ENCODE measurements around the gene TXNDC15.
"Not testable (repeated sequence)": the region's sequence is repeated elsewhere in the genome, so short reads cannot be mapped to it uniquely, and the experiment has no call there.

Gene TXNDC15, protein sequence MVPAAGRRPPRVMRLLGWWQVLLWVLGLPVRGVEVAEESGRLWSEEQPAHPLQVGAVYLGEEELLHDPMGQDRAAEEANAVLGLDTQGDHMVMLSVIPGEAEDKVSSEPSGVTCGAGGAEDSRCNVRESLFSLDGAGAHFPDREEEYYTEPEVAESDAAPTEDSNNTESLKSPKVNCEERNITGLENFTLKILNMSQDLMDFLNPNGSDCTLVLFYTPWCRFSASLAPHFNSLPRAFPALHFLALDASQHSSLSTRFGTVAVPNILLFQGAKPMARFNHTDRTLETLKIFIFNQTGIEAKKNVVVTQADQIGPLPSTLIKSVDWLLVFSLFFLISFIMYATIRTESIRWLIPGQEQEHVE

DNA sequence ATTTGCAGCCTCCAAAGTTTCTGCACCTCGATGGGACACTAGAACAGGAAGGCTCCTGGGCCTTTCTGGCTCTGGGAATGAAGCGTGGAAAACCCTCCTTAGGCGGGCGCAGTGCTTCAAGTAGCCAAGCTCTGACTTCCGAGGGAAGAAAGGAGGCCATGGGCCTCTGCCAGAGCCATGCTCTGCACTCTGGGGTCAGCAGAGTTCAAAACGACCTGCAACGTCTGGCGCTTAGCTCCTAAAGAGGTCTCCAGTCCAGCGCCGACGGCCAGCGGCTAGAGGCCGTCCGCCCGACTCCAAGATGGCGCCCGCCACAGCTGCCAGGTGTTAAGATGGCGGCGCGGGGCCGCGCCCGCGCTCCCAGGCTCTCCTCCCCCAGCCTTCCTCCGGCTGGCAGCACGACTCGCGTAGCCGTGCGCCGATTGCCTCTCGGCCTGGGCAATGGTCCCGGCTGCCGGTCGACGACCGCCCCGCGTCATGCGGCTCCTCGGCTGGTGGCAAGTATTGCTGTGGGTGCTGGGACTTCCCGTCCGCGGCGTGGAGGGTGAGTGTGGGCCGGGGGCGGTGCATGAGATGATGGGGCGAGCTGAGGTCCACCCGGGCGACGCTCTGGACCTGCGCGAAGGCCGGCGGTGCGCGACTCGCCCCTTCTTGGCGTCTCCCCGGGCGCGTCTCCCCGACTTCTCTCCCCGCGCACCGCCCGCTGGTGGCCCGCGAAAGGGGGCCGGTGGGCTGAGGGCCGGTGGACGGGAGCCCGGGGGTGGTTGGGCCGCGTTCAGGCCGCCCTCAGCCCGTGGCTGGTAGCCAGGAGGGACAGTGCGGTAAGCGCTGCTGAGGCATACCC lies at the start of gene TXNDC15:
TXNDC15 (plus strand) TSS at position 385 of the 844 bp plus-strand sequence; CDS start at position 442, 57 bp downstream.
- peak; percentile 95 for DNase-seq (ENCODE audit: low spot score)

DNA sequence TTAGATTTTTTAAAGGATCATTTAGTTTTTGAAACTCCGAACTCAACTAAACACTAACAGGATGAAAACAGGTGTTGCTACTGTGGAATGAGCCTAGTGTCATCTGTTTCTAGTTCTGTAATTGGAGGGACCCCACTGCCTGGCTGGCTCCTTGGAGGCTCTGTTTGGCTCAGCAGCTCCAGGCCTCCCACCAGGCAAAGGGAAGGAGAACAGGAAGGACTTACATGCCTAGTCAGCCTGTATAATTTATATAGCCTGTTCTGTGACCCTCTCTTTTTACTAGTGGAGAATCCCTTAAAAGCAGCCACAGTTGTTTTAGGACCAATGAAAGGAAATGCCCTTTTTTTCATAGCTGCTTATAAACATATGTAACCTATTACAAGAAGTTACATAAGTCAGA lies 49.5 kb upstream of the TXNDC15 start:
- no peak for DNase-seq (ENCODE audit: low spot score)

DNA sequence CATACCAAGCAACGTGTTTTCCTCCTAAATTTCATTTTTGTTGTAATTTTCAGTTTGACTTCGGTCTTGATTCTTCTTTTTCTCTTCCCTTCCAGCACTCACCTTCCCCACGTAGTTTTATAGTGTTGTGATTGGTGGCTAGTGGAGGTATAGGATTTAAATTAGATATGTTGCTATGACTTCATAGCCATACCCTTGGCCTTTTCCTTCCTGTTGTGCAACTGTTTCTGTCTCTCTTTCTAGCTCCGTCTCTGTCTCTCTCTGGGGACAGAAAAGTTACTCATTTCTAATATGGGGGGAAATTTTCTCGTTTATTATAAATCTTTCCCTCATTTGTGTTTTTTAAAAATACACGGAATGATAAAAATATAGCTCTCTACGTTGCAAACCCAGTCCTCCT lies 49.0 kb upstream of the TXNDC15 start:
- no peak for DNase-seq (ENCODE audit: low spot score)

DNA sequence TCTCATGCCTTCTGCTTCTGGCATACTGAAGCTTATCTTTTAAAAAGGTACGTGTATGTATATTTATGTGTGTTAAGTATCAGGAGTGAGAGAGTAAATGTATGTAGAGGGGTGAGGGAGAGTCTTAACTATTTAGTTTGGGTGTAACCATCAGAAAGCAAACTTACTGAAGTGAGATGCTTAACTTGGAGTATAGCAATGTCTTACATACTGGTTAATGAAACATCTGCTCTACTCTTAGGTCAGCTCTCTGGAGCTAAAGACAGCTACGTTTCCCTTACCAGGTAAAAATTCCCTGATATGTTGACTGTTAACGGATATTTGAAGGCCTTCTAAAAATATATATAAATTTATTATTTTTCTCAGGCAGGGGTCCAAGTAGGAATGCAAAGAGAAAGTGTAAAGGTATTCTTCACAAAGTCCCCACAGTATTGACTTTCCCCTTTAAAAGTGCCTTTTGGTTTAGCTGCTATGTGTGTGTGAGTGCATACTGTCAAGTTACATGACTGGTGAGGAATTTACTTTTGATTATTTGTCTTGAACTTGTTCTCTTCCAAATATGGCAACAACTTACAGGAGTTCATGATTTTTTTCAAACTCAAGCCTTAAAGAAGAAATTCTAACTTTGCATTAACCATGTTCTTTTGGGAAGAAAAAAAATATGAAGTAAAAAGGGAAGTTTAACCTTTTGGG lies 40.7 kb upstream of the TXNDC15 start:
- no peak for DNase-seq (ENCODE audit: low spot score)

DNA sequence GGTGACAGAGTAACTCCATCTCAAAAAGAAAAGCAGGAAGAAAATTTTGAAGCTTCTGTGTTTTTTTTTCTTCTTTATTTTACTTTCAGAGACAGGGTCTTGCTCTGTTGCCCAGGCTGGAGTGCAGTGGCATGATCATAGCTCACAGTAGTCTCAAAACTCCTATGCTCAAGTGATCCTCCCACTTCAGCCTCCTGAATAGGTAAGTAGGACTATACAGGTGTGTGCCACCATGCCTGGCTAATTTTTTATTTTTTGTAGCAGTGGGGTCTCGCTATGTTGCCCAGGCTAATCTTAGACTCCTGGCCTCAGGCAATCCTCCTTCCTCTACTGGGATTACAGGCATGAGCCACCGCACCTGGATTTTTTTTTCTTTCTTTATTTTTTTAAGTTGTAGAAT lies 38.5 kb upstream of the TXNDC15 start:
- DNase-seq (ENCODE audit: low spot score) = no peak

DNA sequence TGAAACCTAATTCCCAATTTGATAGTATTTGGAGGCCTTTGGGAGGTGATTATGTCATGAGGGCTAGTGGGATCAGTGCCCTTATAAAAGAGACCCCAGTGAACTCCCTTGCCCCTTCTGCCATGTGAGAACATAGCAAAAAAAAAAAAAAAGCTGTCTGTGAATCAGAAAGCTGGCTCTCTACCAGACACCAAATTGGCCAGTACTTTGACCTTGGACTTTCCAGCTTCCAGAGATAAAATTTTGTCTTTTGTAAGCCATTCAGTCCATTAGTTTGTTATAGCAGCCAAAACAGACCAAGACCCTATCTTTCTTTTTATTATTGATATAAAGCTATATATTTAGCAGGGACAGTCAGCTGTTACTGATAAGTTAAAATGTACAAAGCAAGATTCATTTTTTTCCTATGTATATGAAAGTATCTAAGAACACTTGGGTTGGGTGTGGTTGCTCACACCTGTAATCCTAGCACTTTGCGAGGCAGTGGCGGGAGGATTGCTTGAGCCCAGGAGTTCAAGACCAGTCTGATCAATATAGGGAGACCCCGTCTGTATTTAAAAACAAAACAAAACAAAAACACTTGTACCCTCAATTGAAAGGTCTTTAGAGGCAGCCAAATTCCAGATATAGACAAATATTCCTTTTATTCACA lies 36.5 kb upstream of the TXNDC15 start:
- no peak for DNase-seq (ENCODE audit: low spot score)

DNA sequence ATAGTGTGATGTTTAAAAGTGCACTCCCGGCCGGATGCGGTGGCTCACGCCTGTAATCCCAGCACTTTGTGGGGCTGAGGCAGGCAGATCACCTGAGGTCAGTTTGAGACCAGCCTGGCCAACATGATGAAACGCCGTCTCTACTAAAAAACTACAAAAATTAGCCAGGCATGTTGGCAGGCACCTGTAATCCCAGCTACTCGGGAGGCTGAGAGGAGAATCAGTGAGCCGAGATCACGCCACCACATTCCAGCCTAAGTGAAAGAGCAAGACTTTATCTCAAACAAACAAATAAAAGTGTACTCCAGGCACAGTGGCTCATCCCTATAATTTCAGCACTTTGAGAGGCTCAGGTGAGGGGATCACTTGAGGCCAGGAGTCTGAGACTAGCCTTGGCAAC lies 35.8 kb upstream of the TXNDC15 start:
- not testable (repeated sequence) for DNase-seq (ENCODE audit: low spot score)

DNA sequence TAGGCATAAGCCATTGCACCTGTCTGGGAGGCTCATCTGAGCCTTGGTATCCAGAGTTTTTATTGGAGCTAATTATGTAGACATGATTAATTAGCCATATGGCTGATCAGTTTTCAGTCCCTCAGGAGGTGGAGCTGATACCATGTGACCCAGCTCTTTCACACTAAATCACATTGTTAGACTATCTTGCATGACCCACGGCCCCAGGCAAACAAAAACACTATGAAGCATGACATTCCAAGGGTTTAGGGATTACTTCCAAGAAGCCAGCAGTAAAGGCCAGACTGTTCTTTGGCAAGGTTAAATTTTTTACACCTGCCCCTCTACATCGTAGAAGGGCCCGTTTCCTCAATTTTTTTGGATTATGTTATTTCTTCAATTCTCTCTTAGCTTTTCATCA lies 33.4 kb upstream of the TXNDC15 start:
- DNase-seq (ENCODE audit: low spot score) = no peak

DNA sequence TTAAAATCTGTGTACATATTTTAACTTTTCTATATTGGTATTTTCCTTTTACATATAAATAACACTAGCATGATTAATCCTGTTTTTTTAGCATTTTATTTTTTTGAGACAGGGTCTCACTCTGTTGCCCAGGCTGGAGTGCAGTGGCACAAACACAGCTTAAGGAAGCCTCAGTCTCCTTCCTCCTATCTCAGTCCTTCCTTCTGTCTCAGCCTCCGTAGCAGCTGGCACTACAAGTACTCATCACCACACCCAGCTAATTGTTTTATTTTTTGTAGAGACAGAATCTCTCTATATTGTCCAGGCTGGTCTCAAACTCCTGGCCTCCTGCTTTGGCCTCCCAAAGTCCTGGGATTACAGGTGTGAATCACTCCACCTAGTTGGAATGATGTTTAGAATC lies 29.9 kb upstream of the TXNDC15 start:
- no peak for DNase-seq (ENCODE audit: low spot score)

DNA sequence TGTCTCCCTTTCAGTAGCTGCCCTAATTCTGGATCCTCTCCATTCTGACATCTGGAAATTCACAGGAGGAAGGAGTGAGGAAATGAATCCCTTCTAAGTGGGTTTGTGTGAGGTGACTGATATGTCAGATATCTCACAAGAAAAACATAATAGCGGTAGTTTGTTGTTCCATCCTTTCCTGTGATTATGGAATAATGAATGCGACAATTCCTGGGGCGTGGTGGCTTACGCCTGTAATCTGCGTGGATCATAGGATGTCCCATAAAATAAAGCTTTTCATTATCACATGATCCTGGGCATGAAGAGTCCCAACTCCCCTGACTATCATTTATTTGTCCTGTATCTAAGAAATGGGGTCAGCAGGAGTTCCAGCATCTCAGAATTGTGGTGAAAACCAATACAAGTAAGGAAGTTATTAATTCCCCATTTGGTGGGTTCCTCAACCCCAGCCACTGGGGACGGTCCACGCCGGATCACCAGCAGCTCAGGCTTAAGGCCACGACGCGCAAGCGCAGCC lies 28.8 kb upstream of the TXNDC15 start:
- DNase-seq (ENCODE audit: low spot score) = no peak

DNA sequence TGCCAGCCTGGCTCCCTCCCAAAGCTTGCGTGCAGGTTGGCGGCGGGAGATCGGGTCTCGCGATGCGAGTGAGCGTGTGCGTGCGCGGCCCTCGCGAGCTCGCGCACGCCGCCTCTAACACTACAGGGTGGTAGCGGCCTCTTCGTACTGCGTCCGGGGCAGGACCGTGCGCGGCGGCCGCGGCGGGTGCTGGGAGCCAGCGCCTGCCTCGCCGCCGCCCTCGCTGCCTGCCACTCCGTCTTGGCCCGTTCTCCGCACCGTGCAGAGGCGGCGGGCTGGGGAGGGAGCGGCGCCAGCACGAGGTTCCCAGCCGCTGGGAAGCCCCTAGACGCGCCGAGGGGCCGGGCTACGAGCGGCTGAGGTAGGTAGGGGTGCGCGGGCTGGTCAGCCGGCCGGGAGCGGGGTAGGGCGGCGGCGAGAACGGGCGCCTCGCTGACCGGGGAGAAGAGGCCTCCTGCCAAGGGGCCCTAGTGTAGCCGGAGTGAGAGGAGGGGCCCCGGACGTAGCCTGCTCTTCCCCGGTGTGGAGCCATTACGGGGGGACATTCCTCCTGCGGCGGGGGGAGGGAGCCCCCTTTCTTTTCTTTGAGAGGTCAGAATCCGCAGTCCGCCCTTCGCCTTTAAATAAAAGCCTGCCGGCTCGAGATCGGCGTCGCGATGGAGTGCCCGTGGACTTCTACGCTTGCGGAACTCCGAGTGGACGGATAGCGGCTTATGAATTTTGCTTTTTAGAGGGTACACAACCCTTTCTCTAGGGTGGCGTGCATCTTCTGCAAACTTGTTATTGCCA lies 28.1 kb upstream of the TXNDC15 start, which contains the start of gene C5orf24:
C5orf24 (plus strand) TSS at position 117 of the 789 bp plus-strand sequence. CDS start 8,933 bp downstream, outside the sequence.
- peak; percentile 99 for DNase-seq (ENCODE audit: low spot score)

DNA sequence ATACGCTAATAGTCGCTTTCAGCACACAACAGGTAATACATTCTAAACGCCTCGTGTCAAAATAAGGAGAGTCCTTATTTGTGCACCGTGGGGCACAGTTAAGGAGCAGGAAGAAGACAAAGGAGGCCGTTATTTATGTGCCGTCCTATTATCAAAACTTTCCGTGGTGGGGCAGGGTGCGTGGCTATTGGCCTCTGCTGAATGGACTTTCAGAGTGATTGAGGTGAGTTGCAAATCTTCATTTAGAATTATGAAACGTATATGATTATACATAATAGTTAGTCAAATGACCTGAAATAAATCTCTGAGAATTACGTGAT lies 27.6 kb upstream of the TXNDC15 start:
- DNase-seq (ENCODE audit: low spot score) = peak; percentile 18

DNA sequence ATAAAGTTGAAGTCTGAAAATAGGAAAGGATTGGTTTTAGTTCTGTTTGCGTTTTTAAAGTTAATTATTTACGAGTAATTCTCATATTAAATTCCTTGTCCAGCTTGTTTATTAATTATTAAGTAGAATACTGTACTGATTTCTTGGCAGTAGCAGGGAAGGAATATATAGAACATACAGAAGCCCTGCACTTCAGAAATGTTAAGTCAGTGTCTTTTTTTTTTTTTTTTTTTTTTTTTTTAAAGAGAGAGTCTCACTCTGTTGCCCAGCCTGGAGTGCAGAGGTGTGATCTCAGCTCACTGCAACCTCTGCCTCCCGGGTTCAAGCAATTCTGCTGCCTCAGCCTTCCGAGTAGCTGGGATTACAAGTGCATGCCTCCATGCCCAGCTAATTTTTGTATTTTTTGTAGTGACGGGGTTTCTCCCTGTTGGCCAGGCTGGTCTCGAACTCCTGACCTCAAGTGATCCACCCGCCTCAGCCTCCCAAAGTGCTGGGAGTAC lies 24.7 kb upstream of the TXNDC15 start:
- DNase-seq (ENCODE audit: low spot score) = not testable (repeated sequence)

DNA sequence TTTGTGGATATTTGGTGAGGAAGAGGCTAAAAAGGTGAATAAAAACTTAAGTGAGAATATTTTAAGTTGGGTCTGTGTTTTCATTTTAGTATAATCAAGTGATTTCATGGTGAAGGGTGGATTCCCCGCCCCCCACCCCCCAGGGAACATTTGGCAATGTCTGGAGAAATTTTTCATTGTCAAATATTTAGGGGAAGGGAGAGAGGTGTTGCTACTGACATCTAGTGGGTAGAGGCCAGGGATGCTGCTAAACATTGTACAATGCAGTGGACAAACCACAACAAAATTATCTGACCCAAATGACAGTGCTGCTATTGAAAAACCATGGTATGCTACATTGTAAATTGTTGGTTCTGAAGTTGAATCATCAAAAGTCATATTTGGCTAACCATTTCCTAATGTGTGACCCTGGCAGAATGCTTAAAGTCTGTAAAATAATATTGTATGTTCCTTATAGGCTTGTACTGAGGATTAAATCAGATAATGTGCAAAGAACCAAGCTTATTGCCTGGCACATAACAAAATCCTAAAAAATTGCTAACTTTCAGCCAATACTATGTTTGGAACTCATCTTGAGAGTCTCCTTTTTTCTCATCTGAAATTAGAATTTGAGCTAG lies 22.8 kb upstream of the TXNDC15 start:
- DNase-seq (ENCODE audit: low spot score) = peak; percentile 45

DNA sequence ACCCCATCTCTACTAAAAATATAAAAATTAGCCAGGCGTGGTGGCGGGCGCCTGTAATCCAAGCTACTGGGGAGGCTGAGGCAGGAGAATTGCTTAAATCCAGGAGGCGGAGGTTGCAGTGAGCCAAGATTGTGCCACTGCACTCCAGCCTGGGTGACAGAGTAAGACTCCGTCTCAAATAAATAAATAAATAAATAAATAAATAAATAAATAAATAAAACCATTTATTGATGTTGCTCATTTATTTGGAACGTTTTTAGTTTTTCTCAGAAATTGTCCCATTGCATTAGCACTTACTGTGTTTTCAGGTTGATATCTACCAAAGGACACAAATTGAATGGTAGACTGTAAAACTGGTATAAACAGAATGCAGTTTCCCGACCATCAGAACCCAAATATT lies 17.7 kb upstream of the TXNDC15 start:
- not testable (repeated sequence) for DNase-seq (ENCODE audit: low spot score)

DNA sequence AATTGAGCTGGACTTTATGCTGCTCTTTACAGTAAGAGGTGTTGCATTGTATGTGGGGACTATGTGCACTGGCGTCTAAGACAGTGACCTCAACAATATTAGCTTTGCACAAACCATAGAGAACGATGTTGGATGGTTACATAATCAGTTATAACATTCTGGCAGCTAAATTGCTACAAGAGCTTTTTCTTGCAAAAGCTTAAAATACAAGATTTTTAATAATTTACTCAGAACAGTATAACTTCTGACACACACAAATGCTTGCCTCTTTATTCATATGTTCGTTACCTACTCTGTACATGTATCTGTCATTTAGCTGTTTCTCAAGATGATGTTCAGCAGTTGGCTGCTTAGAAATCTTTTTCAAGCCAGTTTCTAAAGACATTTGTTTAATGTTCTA lies 16.8 kb upstream of the TXNDC15 start:
- DNase-seq (ENCODE audit: low spot score) = no peak

DNA sequence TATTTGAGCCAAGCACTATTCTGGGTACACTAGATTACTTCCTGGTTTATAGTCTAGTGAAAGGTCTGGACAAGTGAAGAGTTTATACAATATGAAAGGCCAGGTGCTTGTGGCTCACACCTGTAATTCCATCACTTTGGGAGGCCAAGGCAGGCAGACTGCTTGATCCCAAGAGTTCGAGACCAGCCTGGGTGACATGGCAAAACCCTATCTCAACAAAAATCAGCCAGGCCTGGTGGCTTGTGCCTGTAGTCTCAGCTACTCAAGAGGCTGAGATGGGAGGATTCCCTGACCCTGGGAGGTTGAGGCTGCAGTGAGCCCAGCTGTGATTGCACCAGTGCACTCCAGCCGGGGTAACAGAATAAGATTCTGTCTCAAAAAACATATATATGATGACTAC lies 9.5 kb upstream of the TXNDC15 start:
- no peak for DNase-seq (ENCODE audit: low spot score)

DNA sequence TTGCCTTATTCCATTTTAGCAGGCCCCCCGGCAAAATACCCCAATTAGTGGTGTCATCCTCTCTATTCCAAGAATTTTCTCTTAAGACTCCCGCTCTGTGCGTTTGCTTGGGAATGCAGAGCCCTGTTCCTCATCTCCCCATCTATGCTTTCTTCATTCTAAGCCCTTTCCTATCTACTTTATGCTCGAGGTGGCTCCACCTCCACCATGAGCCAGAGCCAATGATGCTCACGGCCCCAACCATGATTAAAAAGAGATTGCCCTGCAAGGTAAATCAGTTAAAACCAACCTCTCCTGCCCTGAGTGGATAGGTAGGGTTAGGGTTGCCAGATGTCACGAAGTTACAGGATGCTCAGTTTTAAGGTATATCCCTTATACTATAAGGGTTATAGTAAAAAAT lies 677 bp upstream of the TXNDC15 start:
- DNase-seq (ENCODE audit: low spot score) = no peak

DNA sequence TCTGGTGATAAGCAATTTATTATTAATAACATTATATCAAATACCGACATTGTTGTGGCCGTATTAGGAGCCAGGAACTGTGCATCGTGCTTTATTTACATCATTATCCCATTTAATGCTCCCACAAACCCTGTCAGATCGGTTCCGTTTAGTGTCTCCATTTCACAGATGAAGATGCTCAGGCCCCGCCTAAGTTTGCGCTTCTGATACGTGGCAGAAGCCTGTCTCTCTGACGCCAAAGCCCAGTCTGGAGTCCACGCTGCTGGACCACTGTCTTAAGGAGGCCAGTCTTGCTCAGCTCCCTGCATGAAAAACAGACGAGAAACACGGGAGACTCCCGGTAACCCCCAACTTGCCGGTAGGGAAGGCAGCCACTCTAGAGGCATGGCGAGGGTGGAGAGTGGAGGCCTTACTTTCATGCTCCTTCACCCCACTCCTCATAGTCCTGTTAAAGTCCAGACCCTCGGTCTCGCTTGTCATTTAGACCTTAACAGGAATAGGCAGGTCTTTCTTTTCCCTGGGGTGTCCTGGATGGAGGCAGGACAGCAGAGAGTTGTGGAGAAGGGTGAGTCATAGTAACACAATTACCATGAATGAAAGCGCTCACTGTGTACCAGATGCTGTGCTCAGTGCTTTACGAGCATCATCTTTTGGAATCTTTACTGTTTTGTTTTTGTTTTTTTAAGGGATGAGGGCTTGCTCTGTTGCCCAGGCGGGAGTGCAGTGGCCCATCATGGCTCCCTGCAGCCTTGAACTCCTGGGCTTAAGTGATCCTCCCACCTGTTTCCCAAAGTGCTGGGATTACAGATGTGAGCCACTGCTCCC lies 872 bp downstream of the TXNDC15 start:
- peak; percentile 82 for DNase-seq (ENCODE audit: low spot score)

DNA sequence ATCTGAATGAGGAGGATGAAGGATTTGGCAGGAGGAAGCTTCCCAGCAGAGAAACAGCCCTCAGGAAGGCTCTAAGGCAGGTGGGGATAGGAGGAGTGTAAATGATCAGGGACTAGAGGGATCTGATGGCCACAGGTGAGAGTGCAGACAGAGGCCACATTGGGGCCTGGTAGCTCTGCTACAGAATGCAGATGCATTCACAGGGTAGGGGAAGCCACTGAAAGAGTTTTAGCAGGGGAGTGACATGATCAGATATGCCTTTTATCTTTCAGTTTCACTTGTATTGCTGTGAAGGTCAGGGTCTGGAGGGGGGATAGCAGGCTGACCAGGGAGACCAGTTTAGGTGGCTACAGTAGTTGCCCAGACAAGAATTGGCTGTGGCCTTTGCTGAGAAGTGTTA lies 3.0 kb downstream of the TXNDC15 start:
- no peak for DNase-seq (ENCODE audit: low spot score)

Measured in AG20443 (cell line).